ENCODE data around the gene GPR142. TPM values are rescaled to one million over a fixed set of nuclear protein-coding genes. Genes with fewer than 3 reads are reported as not detected.

GPR142 gene
- total and polyA plus RNA-seq, 2 of the 13 experiments (the other 11 are each of a cell fraction or from before 2014, with no cell fraction given): not detected

DNA sequence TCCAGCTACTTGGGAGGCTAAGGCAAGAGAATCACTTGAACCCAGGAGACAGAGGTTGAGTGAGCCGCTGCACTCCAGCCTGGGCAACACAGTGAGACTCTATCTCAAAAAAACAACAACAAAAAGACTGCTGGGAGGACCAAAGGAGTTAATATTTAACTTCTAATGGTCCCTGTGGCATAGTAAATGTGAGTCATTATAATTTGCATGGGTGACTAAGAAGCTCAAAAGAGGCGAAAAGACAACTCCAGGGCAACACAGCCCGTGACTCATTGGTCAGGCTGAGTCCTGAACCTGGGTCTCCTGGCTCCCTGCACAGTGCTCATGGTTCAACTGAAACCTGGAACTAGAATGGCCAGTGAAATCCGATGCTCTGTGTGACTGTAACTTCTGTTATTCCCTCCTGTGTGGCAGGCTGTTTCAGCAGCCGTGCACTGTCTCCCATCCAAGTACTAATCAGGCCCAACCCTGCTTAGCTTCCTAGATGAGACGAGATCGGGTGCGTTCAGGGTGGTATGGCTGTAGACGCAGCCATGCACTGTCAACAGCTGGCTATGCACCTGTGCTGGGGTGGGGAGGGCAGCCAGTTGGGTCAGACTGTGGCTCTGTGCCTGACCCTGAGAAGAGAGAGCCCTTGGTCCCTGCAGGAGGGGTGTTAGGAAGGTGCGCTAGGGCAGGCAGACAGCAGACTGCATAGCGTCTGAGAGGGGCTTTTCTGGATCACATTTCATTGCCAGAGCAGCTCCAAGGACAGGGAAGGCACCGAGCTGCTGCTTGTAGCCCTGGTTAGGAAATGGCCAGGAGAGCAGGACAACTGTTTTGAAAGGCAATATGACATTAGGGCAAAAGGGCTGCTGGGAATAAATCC lies 50.1 kb downstream of the GPR142 start (continued):
- no peak for TF ChIP-seq MED13 (CRISPR knock-in tag; IDR thresholded peaks at IDR 0.05)
- no peak for TF ChIP-seq ZNF558 (CRISPR knock-in tag; IDR thresholded peaks at IDR 0.05; ENCODE audit: borderline replicate concordance)
- TF ChIP-seq, protein P1, sequence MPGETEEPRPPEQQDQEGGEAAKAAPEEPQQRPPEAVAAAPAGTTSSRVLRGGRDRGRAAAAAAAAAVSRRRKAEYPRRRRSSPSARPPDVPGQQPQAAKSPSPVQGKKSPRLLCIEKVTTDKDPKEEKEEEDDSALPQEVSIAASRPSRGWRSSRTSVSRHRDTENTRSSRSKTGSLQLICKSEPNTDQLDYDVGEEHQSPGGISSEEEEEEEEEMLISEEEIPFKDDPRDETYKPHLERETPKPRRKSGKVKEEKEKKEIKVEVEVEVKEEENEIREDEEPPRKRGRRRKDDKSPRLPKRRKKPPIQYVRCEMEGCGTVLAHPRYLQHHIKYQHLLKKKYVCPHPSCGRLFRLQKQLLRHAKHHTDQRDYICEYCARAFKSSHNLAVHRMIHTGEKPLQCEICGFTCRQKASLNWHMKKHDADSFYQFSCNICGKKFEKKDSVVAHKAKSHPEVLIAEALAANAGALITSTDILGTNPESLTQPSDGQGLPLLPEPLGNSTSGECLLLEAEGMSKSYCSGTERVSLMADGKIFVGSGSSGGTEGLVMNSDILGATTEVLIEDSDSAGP (CRISPR knock-in tag; IDR thresholded peaks at IDR 0.05; ENCODE audit: borderline replicate concordance): peak; percentile 77
- TF ChIP-seq, protein P2, sequence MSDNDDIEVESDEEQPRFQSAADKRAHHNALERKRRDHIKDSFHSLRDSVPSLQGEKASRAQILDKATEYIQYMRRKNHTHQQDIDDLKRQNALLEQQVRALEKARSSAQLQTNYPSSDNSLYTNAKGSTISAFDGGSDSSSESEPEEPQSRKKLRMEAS (IDR thresholded peaks at IDR 0.05): peak; percentile 70; the same call in 1 of the 2 replicates
- TF ChIP-seq, protein P3, sequence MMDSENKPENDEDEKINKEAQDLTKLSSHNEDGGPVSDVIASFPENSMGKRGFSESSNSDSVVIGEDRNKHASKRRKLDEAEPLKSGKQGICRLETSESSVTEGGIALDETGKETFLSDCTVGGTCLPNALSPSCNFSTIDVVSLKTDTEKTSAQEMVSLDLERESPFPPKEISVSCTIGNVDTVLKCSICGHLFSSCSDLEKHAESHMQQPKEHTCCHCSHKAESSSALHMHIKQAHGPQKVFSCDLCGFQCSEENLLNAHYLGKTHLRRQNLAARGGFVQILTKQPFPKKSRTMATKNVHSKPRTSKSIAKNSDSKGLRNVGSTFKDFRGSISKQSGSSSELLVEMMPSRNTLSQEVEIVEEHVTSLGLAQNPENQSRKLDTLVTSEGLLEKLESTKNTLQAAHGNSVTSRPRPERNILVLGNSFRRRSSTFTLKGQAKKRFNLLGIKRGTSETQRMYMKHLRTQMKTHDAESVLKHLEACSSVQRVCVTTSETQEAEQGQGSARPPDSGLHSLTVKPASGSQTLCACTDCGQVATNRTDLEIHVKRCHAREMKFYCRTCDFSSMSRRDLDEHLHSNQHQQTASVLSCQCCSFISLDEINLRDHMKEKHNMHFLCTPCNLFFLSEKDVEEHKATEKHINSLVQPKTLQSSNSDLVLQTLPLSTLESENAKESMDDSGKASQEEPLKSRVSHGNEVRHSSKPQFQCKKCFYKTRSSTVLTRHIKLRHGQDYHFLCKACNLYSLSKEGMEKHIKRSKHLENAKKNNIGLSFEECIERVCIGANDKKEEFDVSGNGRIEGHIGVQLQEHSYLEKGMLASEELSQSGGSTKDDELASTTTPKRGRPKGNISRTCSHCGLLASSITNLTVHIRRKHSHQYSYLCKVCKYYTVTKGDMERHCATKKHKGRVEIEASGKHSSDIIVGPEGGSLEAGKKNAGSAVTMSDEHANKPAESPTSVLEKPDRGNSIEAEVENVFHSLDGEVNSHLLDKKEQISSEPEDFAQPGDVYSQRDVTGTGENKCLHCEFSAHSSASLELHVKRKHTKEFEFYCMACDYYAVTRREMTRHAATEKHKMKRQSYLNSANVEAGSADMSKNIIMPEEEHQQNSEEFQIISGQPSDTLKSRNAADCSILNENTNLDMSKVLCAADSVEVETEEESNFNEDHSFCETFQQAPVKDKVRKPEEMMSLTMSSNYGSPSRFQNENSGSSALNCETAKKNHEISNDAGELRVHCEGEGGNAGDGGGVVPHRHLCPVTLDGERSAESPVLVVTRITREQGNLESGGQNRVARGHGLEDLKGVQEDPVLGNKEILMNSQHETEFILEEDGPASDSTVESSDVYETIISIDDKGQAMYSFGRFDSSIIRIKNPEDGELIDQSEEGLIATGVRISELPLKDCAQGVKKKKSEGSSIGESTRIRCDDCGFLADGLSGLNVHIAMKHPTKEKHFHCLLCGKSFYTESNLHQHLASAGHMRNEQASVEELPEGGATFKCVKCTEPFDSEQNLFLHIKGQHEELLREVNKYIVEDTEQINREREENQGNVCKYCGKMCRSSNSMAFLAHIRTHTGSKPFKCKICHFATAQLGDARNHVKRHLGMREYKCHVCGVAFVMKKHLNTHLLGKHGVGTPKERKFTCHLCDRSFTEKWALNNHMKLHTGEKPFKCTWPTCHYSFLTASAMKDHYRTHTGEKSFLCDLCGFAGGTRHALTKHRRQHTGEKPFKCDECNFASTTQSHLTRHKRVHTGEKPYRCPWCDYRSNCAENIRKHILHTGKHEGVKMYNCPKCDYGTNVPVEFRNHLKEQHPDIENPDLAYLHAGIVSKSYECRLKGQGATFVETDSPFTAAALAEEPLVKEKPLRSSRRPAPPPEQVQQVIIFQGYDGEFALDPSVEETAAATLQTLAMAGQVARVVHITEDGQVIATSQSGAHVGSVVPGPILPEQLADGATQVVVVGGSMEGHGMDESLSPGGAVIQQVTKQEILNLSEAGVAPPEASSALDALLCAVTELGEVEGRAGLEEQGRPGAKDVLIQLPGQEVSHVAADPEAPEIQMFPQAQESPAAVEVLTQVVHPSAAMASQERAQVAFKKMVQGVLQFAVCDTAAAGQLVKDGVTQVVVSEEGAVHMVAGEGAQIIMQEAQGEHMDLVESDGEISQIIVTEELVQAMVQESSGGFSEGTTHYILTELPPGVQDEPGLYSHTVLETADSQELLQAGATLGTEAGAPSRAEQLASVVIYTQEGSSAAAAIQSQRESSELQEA (CRISPR knock-in tag; IDR thresholded peaks at IDR 0.05; ENCODE audit: not compliant biosample characterization): no peak
- TF ChIP-seq ZNF724P (CRISPR knock-in tag; IDR thresholded peaks at IDR 0.05; ENCODE audit: borderline replicate concordance): peak; percentile 92; the same call in 1 of the 2 replicates
- 0 out of 2 replicates have a peak, but pooled peaks have one; percentile 33 for TF ChIP-seq MED1 (CRISPR knock-in tag; IDR thresholded peaks at IDR 0.05)
- TF ChIP-seq ZSCAN30 (CRISPR knock-in tag; IDR thresholded peaks at IDR 0.05): no peak
- TF ChIP-seq, protein P4, sequence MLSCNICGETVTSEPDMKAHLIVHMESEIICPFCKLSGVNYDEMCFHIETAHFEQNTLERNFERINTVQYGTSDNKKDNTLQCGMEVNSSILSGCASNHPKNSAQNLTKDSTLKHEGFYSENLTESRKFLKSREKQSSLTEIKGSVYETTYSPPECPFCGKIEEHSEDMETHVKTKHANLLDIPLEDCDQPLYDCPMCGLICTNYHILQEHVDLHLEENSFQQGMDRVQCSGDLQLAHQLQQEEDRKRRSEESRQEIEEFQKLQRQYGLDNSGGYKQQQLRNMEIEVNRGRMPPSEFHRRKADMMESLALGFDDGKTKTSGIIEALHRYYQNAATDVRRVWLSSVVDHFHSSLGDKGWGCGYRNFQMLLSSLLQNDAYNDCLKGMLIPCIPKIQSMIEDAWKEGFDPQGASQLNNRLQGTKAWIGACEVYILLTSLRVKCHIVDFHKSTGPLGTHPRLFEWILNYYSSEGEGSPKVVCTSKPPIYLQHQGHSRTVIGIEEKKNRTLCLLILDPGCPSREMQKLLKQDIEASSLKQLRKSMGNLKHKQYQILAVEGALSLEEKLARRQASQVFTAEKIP (CRISPR knock-in tag; IDR thresholded peaks at IDR 0.05; ENCODE audit: borderline replicate concordance): no peak
- no peak for TF ChIP-seq YY1 (IDR thresholded peaks at IDR 0.05; ENCODE audit: insufficient read depth, insufficient replicate concordance, low read depth, low read length)
- no peak for TF ChIP-seq ZNF317 (CRISPR knock-in tag; IDR thresholded peaks at IDR 0.05)
- TF ChIP-seq, protein P5, sequence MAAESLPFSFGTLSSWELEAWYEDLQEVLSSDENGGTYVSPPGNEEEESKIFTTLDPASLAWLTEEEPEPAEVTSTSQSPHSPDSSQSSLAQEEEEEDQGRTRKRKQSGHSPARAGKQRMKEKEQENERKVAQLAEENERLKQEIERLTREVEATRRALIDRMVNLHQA (CRISPR knock-in tag; IDR thresholded peaks at IDR 0.05): no peak
- TF ChIP-seq SSRP1 (CRISPR knock-in tag; IDR thresholded peaks at IDR 0.05): peak; percentile 90
- no peak for TF ChIP-seq DMAP1 (CRISPR knock-in tag; IDR thresholded peaks at IDR 0.05)
- TF ChIP-seq, protein P6, sequence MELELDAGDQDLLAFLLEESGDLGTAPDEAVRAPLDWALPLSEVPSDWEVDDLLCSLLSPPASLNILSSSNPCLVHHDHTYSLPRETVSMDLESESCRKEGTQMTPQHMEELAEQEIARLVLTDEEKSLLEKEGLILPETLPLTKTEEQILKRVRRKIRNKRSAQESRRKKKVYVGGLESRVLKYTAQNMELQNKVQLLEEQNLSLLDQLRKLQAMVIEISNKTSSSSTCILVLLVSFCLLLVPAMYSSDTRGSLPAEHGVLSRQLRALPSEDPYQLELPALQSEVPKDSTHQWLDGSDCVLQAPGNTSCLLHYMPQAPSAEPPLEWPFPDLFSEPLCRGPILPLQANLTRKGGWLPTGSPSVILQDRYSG (CRISPR knock-in tag; IDR thresholded peaks at IDR 0.05): no peak

All from HepG2 (cell line).